Measurements from ENCODE around the gene SEPTIN11.

GRCh38 chr4:76931576-76932276, 17.8 kb upstream of the SEPTIN11 start:
- no peak for TF ChIP-seq CTCF (IDR thresholded peaks at IDR 0.05; ENCODE audit: insufficient read depth, low read length, poor library complexity, severe bottlenecking)
- no peak for TF ChIP-seq EZH2phosphoT487 (conservative IDR thresholded peaks at IDR 0.05; ENCODE audit: low read length)
